Measurements from ENCODE around the gene HYAL3.

Gene HYAL3

GRCh38 chr3:50297896-50298725 lies 1.1 kb downstream of the HYAL3 start:
- Histone ChIP-seq H3F3A (ENCODE audit: insufficient read depth) (no peaks in the 10 kb centered on the region), H3K9me2 (replicated peaks; ENCODE audit: insufficient read depth, low read length) (no peaks in the 10 kb centered on the region), H3K9ac (ENCODE audit: low read length) (peak overlapping the region; percentile 74), H3K4me2 (ENCODE audit: low read depth, low read length, poor library complexity, severe bottlenecking) (peak overlapping the region; percentile 79), H3K9me3 (ENCODE audit: insufficient read depth, low read length) (no peaks in the 10 kb centered on the region), H3K79me2 (ENCODE audit: insufficient read depth, low read length) (no peaks in the 10 kb centered on the region), H3K27ac (ENCODE audit: low read depth, low read length) (no peak overlapping the region), H3K36me3 (ENCODE audit: low read length) (no peaks in the 10 kb centered on the region), H2AFZ (ENCODE audit: low read depth, low read length, severe bottlenecking) (no peak overlapping the region), H4K20me1 (ENCODE audit: low read depth, low read length) (no peaks in the 10 kb centered on the region), H3K27me3 (ENCODE audit: low read length) (no peaks in the 10 kb centered on the region), H3K4me3 (ENCODE audit: insufficient read depth, low read length, poor library complexity, severe bottlenecking) (peak overlapping the region; percentile 81)
- TF ChIP-seq EZH2phosphoT487 (conservative IDR thresholded peaks at IDR 0.05; ENCODE audit: low read length) (no peak), CTCF (IDR thresholded peaks at IDR 0.05; ENCODE audit: insufficient read depth, low read length, poor library complexity, severe bottlenecking) (no peak)

- Histone ChIP-seq H4K20me1 (ENCODE audit: low read depth, low read length) (no peaks in the 10 kb centered on the region), H3K36me3 (ENCODE audit: low read length) (no peaks in the 10 kb centered on the region), H3K27ac (ENCODE audit: low read depth, low read length) (no peak overlapping the region), H3K9me3 (ENCODE audit: insufficient read depth, low read length) (no peaks in the 10 kb centered on the region), H3K9me2 (replicated peaks; ENCODE audit: insufficient read depth, low read length) (no peaks in the 10 kb centered on the region), H3K4me3 (ENCODE audit: insufficient read depth, low read length, poor library complexity, severe bottlenecking) (no peak overlapping the region), H3K9ac (ENCODE audit: low read length) (no peak overlapping the region), H3K4me2 (ENCODE audit: low read depth, low read length, poor library complexity, severe bottlenecking) (no peak overlapping the region), H2AFZ (ENCODE audit: low read depth, low read length, severe bottlenecking) (no peak overlapping the region), H3K27me3 (ENCODE audit: low read length) (no peaks in the 10 kb centered on the region), H3F3A (ENCODE audit: insufficient read depth) (no peaks in the 10 kb centered on the region), H3K79me2 (ENCODE audit: insufficient read depth, low read length) (no peaks in the 10 kb centered on the region)
- TF ChIP-seq CTCF (IDR thresholded peaks at IDR 0.05; ENCODE audit: insufficient read depth, low read length, poor library complexity, severe bottlenecking) (no peak), EZH2phosphoT487 (conservative IDR thresholded peaks at IDR 0.05; ENCODE audit: low read length) (no peak)
Measured at GRCh38 chr3:50297384-50297775, 1.8 kb downstream of the HYAL3 start.

GRCh38 chr3:50296721-50297383 lies 2.4 kb downstream of the HYAL3 start:
- H3K9me2 ChIP-seq (replicated peaks; ENCODE audit: insufficient read depth, low read length) = no peaks in the 10 kb centered on the region
- no peak overlapping the region for H3K4me3 ChIP-seq (ENCODE audit: insufficient read depth, low read length, poor library complexity, severe bottlenecking)
- no peak overlapping the region for H3K4me2 ChIP-seq (ENCODE audit: low read depth, low read length, poor library complexity, severe bottlenecking)
- no peaks in the 10 kb centered on the region for H3K36me3 ChIP-seq (ENCODE audit: low read length)
- H3K79me2 ChIP-seq (ENCODE audit: insufficient read depth, low read length) = peaks cover 3% of the 10 kb centered on the region
- no peaks in the 10 kb centered on the region for H3K9me3 ChIP-seq (ENCODE audit: insufficient read depth, low read length)
- no peak overlapping the region for H3K27ac ChIP-seq (ENCODE audit: low read depth, low read length)
- no peaks in the 10 kb centered on the region for H4K20me1 ChIP-seq (ENCODE audit: low read depth, low read length)
- no peak overlapping the region for H2AFZ ChIP-seq (ENCODE audit: low read depth, low read length, severe bottlenecking)
- no peak for TF ChIP-seq EZH2phosphoT487 (conservative IDR thresholded peaks at IDR 0.05; ENCODE audit: low read length)
- no peak for TF ChIP-seq CTCF (IDR thresholded peaks at IDR 0.05; ENCODE audit: insufficient read depth, low read length, poor library complexity, severe bottlenecking)
- no peaks in the 10 kb centered on the region for H3F3A ChIP-seq (ENCODE audit: insufficient read depth)
- H3K9ac ChIP-seq (ENCODE audit: low read length) = no peak overlapping the region
- H3K27me3 ChIP-seq (ENCODE audit: low read length) = no peaks in the 10 kb centered on the region
